Neural cell (in vitro differentiated cells): ENCODE measurements around the gene TLR2. TPM values are rescaled to one million over a fixed set of nuclear protein-coding genes. Genes with fewer than 3 reads are reported as not detected.

Experiments used
- H2AFZ ChIP-seq: fragments of 200-600, 300-800 bp; sonication (generic), shearing (Covaris generic); 2 replicates; pipeline ENCODE4 v1.6.0; 2014; ENCODE audit warnings: low read depth, mild to moderate bottlenecking, antibody characterized with exemption, low read length, moderate library complexity
- H3F3A ChIP-seq: fragments of 200-600 bp; shearing (Covaris generic); 2 replicates; pipeline ENCODE4 v1.6.1; 2016; ENCODE audit warnings: mild to moderate bottlenecking, moderate library complexity, mixed read lengths, antibody characterized with exemption, low read length; ENCODE audit not compliant: insufficient read depth, poor library complexity, severe bottlenecking
- H3K27ac ChIP-seq: fragments of 200-600, 300-800 bp; sonication (generic), shearing (Covaris generic); 2 replicates; pipeline ENCODE4 v1.5.1; 2014; ENCODE audit warnings: mild to moderate bottlenecking, low read length, moderate library complexity
- H3K27me3 ChIP-seq: fragments of 300-800, 200-600 bp; sonication (generic), shearing (Covaris generic); 2 replicates; pipeline ENCODE4 v1.6.0; 2014; ENCODE audit warnings: mild to moderate bottlenecking, low read depth, low read length, moderate library complexity; ENCODE audit not compliant: insufficient read depth
- H3K36me3 ChIP-seq: fragments of 300-800, 200-600 bp; sonication (generic), shearing (Covaris generic); 2 replicates; pipeline ENCODE4 v1.5.1; 2014; ENCODE audit warnings: mild to moderate bottlenecking, antibody characterized with exemption, low read length, moderate library complexity; ENCODE audit not compliant: insufficient read depth
- H3K4me2 ChIP-seq: fragments of 300-800, 200-600 bp; sonication (generic), shearing (Covaris generic); 2 replicates; pipeline ENCODE4 v1.6.0; 2014; ENCODE audit warnings: mild to moderate bottlenecking, low read length
- H3K4me3 ChIP-seq: fragments of 300-800, 200-600 bp; sonication (generic), shearing (Covaris generic); 2 replicates; pipeline ENCODE4 v1.5.1; 2014; ENCODE audit warnings: mild to moderate bottlenecking, low read length, moderate library complexity
- H3K79me2 ChIP-seq: fragments of 200-600 bp; shearing (Covaris generic); replicated peaks from 2 replicates; pipeline ENCODE4 v1.6.0; 2014; ENCODE audit warnings: mild to moderate bottlenecking, low read length, moderate library complexity; ENCODE audit not compliant: insufficient read depth
- H3K9ac ChIP-seq: fragments of 300-800, 200-600 bp; sonication (generic), shearing (Covaris generic); 2 replicates; pipeline ENCODE4 v1.6.1; 2016; ENCODE audit warnings: mild to moderate bottlenecking, low read length, mixed read lengths
- H3K9me2 ChIP-seq: fragments of 200-600 bp; shearing (Covaris generic); 2 replicates; pipeline ENCODE4 v1.6.1; 2016; ENCODE audit warnings: mild to moderate bottlenecking, low read length, mixed read lengths; ENCODE audit not compliant: insufficient read depth
- H3K9me3 ChIP-seq: fragments of 200-600, 300-800 bp; sonication (generic), shearing (Covaris generic); 2 replicates; pipeline ENCODE4 v1.6.1; 2016; ENCODE audit warnings: mild to moderate bottlenecking, mixed run types, low read length, moderate library complexity, mixed read lengths
- H4K20me1 ChIP-seq: fragments of 200-600 bp; shearing (Covaris generic); 2 replicates; pipeline ENCODE4 v1.6.1; 2016; ENCODE audit warnings: mild to moderate bottlenecking, mixed run types; ENCODE audit not compliant: insufficient read depth
- CTCF ChIP-seq: fragments of 450-650 bp; IDR thresholded peaks from 2 replicates; pipeline ENCODE4 v1.5.1; 2014; ENCODE audit warnings: antibody characterized with exemption, mild to moderate bottlenecking, moderate library complexity; ENCODE audit not compliant: poor library complexity, severe bottlenecking
- EP300 ChIP-seq: fragments of 450-650 bp; conservative IDR thresholded peaks from 2 replicates; pipeline ENCODE4 v1.6.1; 2014; ENCODE audit warnings: antibody characterized with exemption, mild to moderate bottlenecking, moderate library complexity; ENCODE audit not compliant: poor library complexity, severe bottlenecking
- EZH2 ChIP-seq: fragments of 200-600, 300-800 bp; shearing (Covaris generic), sonication (generic); IDR thresholded peaks from 2 replicates; pipeline ENCODE4 v1.6.1; 2014; ENCODE audit warnings: antibody characterized with exemption, low read length, borderline replicate concordance, mild to moderate bottlenecking; ENCODE audit not compliant: insufficient read depth, poor library complexity, severe bottlenecking
- MXI1 ChIP-seq: fragments of 450-650 bp; conservative IDR thresholded peaks from 2 replicates; pipeline ENCODE4 v1.6.1; 2014; ENCODE audit warnings: antibody characterized with exemption, mild to moderate bottlenecking; ENCODE audit not compliant: poor library complexity, severe bottlenecking
- POLR2AphosphoS5 ChIP-seq: IDR thresholded peaks from 2 replicates; pipeline ENCODE4 v1.6.1; 2012
- RAD21 ChIP-seq: fragments of 450-650 bp; conservative IDR thresholded peaks from 2 replicates; pipeline ENCODE4 v1.6.1; 2014; ENCODE audit warnings: antibody characterized with exemption, mild to moderate bottlenecking, moderate library complexity
- REST ChIP-seq: IDR thresholded peaks from 2 replicates; pipeline ENCODE4 v1.6.1; 2012; ENCODE audit warnings: borderline replicate concordance
- SMC3 ChIP-seq: fragments of 450-650 bp; conservative IDR thresholded peaks from 2 replicates; pipeline ENCODE4 v1.6.1; 2014; ENCODE audit warnings: antibody characterized with exemption, mild to moderate bottlenecking, moderate library complexity; ENCODE audit not compliant: poor library complexity
- TAF1 ChIP-seq: IDR thresholded peaks from 2 replicates; pipeline ENCODE4 v1.6.1; 2012; ENCODE audit warnings: low read depth
- polyA plus RNA-seq: library from polyadenylated mRNA; depleted of rRNA; stranded (reverse); fragments of >200 nt; gene quantifications from 2 replicates; pipeline ENCODE4 v1.2.3, GENCODE V29; 2014

TLR2 gene
- polyA plus RNA-seq, 1 donor from 2014 or later = not detected

GRCh38 chr4:153638011-153638410 lies 46.1 kb upstream of the TLR2 start:
- H3K79me2 ChIP-seq = no peaks in the 10 kb centered on the region
- H3K9ac ChIP-seq = no peak overlapping the region
- no peaks in the 10 kb centered on the region for H3K36me3 ChIP-seq
- H3K27me3 ChIP-seq = no peaks in the 10 kb centered on the region
- peaks cover 3% of the 10 kb centered on the region for H3F3A ChIP-seq
- no peak for TF ChIP-seq TAF1
- TF ChIP-seq REST = no peak
- TF ChIP-seq MXI1 = no peak
- TF ChIP-seq CTCF = no peak
- no peaks in the 10 kb centered on the region for H4K20me1 ChIP-seq
- no peak overlapping the region for H3K4me2 ChIP-seq
- no peaks in the 10 kb centered on the region for H3K9me2 ChIP-seq
- H3K27ac ChIP-seq = no peak overlapping the region
- no peak overlapping the region for H3K4me3 ChIP-seq
- no peaks in the 10 kb centered on the region for H3K9me3 ChIP-seq
- no peak overlapping the region for H2AFZ ChIP-seq

- Histone ChIP-seq H3K4me3 (no peak overlapping the region), H3K36me3 (no peaks in the 10 kb centered on the region), H3K79me2 (no peaks in the 10 kb centered on the region), H2AFZ (no peak overlapping the region), H3K4me2 (no peak overlapping the region), H3K27me3 (no peaks in the 10 kb centered on the region), H3K9me3 (no peaks in the 10 kb centered on the region), H4K20me1 (no peaks in the 10 kb centered on the region), H3F3A (peaks cover 3% of the 10 kb centered on the region), H3K9ac (no peak overlapping the region), H3K27ac (no peak overlapping the region), H3K9me2 (no peaks in the 10 kb centered on the region)
- no peak for TF ChIP-seq SMC3
- no peak for TF ChIP-seq MXI1
- no peak for TF ChIP-seq TAF1
- no peak for TF ChIP-seq REST
- TF ChIP-seq POLR2AphosphoS5 = no peak
- no peak for TF ChIP-seq CTCF
- TF ChIP-seq EZH2 = no peak
- no peak for TF ChIP-seq EP300
- TF ChIP-seq RAD21 = no peak
These were observed 45.1 kb upstream of the TLR2 start for GRCh38 chr4:153638999-153639398.
